ENCODE results near the gene FCHSD2.

DNA sequence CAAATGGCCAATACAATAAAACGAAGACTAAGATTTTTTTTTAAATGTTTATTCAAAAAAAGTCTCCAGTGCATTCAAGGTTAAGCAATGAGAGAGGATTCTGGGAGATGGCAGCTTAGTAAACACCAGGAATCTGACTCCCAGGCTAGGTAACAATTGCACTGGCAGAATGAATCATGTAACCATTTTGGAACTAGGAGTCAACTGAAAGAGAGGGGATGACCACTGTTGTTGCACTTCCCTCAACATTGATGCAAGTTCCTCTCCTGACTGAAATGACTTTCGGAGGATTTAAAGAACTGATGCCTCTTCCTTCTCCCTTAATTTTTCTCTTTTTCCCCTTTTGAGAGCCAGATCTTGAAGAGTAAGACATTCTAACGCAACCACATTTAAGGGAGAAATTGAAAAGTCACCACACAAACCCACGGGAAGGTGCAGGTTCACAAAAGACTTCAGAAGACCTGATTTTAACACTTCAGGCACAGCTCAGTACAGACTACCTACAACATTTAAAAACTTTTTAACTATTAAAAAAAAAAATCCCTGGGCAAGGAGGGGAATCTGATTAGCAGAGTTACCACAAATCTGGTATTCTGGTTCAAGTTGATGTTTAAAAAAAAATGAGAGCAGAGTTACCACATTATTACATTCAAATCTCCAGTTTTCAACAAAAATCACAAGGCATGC lies 56.8 kb downstream of the FCHSD2 start:
- TF ChIP-seq, protein P1, sequence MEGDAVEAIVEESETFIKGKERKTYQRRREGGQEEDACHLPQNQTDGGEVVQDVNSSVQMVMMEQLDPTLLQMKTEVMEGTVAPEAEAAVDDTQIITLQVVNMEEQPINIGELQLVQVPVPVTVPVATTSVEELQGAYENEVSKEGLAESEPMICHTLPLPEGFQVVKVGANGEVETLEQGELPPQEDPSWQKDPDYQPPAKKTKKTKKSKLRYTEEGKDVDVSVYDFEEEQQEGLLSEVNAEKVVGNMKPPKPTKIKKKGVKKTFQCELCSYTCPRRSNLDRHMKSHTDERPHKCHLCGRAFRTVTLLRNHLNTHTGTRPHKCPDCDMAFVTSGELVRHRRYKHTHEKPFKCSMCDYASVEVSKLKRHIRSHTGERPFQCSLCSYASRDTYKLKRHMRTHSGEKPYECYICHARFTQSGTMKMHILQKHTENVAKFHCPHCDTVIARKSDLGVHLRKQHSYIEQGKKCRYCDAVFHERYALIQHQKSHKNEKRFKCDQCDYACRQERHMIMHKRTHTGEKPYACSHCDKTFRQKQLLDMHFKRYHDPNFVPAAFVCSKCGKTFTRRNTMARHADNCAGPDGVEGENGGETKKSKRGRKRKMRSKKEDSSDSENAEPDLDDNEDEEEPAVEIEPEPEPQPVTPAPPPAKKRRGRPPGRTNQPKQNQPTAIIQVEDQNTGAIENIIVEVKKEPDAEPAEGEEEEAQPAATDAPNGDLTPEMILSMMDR (conservative IDR thresholded peaks at IDR 0.05), result no peak
- no peak for TF ChIP-seq EZH2 (IDR thresholded peaks at IDR 0.05; ENCODE audit: low read depth)

Measured in PC-9 (cell line).